ENCODE measurements around the gene LRRFIP1.
"Not testable (repeated sequence)": the region's sequence is repeated elsewhere in the genome, so short reads cannot be mapped to it uniquely, and the experiment has no call there.

Gene LRRFIP1

DNA sequence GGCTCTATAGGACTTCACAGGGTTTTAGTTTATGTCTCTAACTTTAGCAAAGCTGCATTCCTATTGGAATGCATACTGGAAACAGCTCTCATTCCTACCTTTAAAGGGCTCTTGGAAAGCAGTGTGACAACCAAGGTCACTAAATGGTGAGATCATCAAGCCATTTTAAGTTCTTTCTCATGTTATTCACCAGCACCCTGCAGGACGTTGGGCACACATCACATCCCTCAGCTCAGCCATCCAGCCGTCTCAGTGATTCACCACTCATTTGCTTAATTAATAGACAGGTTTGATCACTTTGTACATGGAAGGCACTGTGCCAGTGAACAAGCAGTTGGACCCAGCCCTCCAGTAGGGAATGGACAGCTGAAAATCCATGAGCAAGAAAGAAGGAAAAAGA, 139.0 kb downstream of the LRRFIP1 start:
- DNase-seq (ENCODE audit: low read depth in 2 of 2): no peak

DNA sequence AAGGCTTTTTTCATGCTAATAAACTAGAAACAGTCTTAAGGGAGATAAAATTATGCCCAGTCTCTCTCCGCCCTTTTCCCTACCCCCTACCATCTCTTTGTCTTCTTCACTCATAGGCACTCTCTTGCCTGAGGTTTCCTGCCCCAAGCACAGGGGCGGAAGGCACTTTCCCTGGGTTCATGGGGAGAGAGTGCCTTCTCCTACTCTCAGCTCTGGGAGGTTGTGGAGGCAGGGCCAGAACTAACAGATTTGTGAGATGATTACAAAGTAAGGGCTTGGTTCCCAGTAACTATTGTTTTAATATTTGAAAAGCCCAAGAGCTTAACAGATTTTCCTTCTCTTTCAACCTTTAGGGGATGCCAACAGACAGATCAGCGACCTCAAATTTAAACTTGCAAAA, 145.1 kb downstream of the LRRFIP1 start:
- no peak for DNase-seq (ENCODE audit: low read depth in 2 of 2)

DNA sequence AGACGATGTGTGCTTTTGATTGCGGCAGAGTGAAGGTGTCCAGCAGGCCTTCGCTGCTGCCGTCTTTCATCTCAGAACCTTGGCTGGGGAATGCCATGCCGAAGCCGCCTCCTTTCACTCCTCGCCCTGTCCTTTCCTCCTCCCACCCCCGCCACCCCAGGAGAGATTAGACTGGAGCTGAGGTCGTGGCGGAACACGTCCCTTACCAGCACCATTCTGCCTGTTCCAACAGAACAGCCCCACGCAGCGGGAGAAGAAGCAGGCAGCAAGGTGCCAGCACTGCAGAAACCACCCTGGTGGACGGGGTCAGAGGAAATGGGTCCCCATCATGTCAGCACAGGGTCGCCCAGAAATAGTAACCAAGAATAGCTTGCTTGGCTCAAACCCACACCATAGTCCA, 146.4 kb downstream of the LRRFIP1 start:
- no peak for DNase-seq (ENCODE audit: low read depth in 2 of 2)

DNA sequence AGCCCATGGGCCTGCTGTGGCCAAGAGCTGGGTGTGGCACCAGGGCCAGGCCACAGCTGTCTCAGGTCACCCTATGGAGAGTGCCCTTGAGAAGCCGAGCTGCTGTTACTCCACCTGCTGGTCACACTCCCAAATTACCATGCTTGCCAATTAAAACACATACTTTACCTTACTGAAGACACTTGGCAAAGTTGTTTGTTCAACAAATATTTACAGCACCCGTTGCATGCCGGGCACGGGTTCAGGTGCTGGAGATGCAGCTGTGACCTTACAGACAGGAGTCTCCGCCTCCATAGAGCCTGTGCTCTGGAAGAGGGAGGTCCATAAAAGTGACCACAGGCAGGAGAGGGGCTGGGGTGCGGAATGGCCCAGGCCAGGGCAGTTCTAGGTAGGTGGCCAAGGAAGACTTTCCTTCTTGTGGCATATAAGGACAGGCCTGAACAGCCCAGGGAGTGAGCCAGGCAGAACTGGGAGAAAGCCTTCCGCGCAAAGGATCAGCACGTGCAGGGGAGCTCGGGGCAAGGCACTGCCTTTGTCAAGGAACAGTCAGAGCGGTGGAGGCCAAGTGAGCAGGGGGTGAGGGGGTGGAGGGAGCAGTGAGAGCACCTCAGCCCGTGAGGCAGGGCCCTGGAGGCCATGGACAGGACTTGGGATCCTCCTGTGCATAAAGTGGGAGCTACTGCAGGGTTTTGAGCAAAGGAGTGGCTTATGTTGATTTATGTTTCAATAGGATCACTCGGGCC, 147.6 kb downstream of the LRRFIP1 start:
- DNase-seq (ENCODE audit: low read depth in 2 of 2): no peak

DNA sequence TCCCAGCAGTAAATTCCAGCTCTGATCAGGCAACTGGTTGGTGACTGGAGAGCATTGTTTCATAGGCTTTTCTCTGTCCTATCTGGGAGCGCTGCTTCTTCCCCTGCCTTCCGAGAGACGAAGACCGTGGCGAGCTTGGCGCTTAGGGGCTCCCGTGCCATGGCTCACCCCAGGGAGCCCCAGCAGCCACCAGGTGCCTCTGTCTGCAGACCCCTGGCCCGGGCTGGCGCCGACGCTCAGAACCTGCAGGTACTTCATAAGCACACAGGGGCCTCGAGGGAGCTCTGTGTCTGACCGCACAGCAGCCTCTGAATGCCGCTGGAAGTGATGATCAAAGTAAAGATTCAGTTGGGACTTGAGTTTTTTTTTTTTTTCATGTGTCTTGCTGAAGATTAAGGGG, 152.1 kb downstream of the LRRFIP1 start:
- DNase-seq (ENCODE audit: low read depth in 2 of 2): no peak

DNA sequence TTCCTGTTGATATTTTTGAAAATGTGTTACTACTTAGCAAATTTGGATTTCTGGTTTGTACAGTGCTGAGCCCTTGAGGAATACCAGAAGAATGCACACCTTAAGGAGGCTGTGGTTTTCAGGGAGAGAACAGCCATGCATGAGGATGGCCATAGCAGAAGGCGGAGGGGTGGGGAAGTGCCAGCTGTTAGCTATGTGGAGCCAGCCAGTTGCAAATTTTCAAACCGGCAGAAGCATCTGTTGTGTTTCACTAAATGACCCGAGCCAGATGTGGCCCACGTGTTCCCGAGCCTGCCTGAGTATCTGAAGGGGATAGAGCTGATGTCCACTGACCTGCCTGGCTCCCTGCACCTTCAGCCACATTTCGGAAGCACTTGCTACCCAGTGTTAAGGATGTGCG, 154.8 kb downstream of the LRRFIP1 start:
- no peak for DNase-seq (ENCODE audit: low read depth in 2 of 2)

DNA sequence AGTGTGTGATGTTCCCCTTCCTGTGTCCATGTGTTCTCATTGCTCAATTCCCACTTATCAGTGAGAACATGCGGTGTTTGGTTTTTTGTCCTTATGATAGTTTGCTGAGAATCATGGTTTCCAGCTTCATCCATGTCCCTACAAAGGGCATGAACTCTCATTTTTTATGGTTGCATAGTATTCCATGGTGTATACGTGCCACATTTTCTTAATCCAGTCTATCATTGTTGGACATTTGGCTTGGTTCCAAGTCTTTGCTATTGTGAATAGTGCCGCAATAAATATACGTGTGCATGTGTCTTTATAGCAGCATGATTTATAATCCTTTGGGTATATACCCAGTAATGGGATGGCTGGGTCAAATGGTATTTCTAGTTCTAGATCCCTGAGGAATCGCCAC, 156.3 kb downstream of the LRRFIP1 start:
- DNase-seq (ENCODE audit: low read depth in 2 of 2): not testable (repeated sequence)

DNA sequence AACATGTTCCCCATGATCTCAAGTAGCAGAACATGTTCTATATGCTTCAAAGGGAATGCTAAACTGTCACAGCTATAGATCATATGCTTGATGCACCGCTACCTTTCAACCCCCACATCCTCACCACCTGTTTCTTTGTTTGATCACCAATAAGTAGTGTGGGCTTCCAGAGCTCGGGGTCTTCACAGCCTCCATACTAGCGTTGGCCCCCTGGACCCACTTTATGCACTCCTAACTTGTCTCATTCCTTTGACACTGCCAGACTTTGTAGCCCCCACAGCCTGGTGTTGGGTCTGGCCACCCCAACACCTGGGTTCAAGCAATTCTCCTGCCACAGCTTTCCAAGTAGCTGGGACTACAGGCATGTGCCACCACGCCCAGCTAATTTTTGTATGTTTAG, 159.5 kb downstream of the LRRFIP1 start:
- no peak for DNase-seq (ENCODE audit: low read depth in 2 of 2)

DNA sequence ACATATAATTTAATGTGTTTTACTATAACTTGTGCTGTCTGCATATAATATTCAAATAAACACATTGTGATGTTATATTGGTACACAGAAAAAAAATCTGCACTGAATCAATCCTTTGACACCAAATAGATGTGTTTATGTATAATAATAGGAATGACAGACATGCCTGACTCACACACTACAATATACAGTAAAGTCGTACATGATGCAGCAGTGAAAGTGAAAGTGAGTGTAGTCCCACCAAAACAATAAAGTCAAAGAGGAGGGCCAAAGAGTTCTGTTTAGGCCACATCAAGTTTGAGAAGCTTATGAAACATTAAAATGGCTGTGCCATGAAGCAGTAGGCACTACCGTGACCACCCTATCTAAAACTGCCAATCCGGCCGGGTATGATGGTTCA, 163.0 kb downstream of the LRRFIP1 start:
- no peak for DNase-seq (ENCODE audit: low read depth in 2 of 2)

DNA sequence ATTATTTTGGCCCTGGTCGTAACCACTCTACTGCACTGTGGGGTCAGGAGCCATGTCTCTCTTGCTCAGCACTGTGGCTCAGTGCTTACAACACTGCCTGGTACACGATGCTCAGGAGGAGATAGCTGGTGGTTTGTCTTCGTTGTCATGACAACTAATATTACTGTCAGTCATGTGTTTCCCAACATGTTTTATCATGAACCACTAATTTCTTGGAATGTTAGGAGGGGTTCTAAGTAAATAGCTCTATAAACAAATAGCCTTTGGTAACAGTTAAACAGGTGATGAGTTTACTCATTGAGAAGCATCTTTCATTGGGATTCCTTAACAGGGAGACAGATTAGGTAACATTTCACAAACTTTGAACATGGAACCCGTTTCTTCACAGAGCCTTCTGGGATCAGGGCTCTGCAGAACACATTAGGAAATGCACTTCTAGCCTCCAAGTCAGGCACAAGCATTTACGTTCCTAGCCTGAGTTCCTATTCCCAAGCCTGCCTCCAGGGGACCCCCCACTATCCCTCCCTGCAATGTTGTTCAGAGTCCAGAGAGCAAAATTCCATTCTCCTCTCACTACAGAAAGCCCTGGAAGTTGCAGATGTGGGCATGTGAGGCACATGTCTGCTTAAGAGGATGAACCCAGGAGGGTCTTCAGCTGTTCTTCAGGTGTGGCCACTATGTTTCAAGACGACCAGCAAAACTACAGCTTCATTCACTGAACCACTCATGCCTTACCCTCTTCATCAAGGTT, 164.8 kb downstream of the LRRFIP1 start:
- DNase-seq (ENCODE audit: low read depth in 2 of 2): no peak

DNA sequence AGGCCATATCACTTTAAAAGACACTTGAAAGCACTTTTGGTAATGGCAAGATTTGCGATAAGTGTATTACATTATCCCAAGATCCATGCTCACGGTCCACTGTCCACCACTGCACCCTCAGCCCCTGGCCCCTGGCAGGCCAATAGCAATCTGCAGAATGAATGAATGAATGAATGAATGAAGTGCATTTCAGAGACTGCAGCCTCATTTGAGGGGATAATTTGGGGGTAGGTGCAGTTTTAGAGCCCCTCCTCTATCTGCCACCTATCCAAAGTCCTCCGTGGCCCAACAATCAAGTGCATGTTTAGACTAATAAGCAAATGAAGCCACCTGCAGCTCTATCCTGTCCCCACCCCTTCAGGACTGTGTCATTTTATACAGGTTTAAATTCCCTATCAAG, 169.9 kb downstream of the LRRFIP1 start:
- DNase-seq (ENCODE audit: low read depth in 2 of 2): no peak

DNA sequence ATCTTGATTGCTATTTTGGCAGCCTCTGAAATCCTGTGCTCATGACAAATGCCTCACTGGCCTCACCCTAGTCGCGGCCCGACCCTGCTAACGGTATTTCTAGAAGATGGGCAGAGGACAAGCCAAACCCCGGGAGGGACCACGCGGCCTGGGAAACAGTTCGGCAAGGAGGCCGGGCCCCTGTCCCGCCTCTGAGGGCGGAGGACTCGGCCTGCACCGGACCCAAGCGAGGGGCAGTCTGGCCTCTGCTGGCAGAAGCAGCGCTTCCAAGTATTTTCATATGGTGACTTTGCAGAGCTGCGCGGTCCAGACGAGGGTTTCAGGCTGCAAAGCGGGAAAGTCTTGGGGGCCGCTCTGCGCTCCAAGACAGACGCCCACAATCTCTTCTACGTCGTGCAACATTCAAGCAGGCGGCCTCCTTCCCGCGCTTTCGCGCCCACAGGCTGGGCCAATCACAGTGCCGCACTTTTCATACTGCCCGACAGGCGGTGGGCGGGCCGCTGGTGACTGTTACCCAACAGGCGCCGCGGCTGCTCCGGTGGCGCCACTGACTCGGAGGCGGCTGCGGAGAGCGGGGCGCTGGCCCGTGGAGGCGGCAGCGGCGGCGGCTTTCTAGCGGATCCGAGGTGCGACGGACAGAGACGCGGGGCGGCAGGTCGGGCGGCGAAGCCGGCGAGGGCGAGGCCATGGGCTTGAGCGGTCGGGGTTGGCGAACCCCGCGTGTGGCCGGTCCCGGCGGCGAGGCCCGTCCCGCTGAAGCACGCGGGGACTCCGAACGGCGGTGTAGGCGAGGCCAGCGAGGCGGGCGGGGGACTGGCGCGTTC, 171.1 kb downstream of the LRRFIP1 start, which contains the start of gene RBM44:
RBM44 (plus strand) TSS at position 544 of the 824 bp plus-strand sequence. CDS start 14,831 bp downstream, outside the sequence.
- DNase-seq (ENCODE audit: low read depth in 2 of 2): no peak

DNA sequence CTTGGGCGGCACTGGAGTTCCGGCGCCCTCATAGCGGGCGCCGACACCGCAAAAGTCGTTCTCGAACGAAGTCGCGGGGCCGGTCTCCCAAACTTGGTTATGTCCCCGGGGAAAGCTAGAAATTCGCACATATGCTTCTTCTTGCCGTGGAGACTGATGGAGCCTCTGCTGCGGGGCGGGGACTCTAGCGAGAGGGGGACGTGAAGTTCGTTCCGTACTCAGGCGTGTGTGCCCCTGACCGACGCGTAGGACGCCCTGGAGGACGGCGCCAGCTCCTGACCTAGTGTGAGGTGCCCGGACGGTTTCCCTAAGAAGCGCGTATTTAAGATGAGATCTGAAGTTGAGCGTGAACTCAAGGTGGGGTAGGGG, 171.7 kb downstream of the LRRFIP1 start:
- DNase-seq (ENCODE audit: low read depth in 2 of 2): no peak

DNA sequence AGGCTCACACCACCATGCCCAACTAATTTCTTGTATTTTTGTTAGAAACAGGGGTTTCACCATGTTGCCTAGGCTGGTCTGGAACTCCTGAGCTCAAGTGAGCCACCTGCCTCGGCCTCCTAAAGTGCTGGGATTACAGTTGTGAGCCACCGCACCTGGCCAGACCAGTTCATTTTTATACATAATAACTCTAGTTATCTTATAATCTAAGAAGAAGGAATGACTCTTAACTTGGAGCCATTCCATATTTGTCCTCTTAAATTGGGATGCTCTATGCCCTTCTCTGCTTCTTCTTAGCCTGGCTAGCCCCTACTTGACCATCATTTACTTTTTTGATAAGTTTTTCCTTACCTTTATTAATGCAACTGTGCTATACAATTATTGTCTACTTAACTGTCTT, 174.1 kb downstream of the LRRFIP1 start:
- DNase-seq (ENCODE audit: low read depth in 2 of 2): no peak

DNA sequence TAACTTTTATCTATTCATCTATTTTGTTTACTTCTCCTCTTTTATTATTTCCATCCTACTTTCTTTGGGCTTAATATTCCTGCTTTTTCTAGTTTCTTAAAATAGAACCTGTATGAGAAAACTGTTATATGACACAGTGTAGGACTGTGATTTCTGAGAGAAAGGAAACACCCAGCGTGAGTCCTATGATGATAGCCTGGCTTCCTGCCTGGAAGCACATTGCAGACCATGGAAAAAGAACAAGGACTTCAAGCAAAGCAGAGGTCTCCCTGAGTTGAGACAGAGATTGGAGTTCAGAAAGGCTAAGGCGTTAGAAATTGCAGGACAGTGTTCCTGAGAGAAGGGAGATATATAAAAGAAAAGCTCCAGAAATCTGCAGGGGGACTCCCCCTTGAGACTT, 178.9 kb downstream of the LRRFIP1 start:
- no peak for DNase-seq (ENCODE audit: low read depth in 2 of 2)

DNA sequence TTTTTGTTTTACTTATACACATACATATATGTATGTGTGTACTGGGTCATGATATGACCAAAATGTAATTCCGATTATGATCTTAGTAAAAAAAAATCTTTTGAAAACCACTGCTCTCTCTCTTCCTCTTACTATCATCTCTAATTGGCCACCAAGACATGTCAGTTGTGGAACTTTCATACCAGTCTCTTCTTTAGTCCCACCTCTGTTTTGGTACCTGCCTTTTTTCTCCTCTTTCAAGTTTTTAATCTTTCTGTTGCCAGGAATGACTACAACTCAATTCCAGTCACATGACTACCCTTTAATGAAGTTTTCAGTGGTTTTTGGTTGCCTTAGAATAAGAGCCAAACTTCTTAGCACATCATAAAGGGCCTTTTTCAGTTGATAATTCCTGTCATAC, 188.2 kb downstream of the LRRFIP1 start:
- DNase-seq (ENCODE audit: low read depth in 2 of 2): no peak

DNA sequence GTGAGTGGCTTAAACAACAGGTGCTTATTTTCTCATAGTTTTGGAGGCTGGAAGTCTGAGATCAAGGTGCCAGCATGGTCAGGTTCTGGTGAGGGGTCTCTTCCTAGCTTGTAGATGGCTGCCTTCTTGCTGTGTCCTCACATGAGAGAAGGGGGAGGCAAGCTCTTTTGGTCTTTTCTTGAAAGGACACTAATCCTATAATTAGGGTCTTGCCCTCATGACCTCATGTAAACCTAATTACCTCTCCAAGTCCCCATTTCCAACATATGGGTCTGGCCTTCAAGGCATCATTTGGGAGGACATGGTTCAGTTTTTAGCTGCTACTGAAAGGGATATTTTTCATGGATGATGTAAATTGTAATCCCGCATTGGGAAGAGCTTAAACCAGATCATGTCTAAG, 189.1 kb downstream of the LRRFIP1 start:
- DNase-seq (ENCODE audit: low read depth in 2 of 2): no peak

DNA sequence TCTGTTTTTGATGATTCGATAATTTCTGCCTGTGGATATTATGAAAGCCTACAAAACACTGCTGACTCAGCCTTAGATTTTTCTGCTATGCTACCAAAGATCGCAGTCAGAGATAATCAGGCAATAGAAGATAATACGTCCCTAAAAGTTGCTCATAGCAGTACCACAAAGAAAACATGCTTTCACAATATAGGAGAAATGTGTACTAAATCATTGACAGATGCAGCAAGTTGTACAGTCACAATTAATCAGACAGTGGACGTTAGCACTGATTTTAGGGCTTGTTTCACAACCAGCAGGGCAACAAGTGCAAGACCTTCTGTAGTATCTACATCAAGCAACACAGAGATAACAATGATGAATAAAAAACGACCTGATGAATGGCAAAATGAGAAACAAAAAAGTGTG, 190.7 kb downstream of the LRRFIP1 start:
- no peak for DNase-seq (ENCODE audit: low read depth in 2 of 2)

DNA sequence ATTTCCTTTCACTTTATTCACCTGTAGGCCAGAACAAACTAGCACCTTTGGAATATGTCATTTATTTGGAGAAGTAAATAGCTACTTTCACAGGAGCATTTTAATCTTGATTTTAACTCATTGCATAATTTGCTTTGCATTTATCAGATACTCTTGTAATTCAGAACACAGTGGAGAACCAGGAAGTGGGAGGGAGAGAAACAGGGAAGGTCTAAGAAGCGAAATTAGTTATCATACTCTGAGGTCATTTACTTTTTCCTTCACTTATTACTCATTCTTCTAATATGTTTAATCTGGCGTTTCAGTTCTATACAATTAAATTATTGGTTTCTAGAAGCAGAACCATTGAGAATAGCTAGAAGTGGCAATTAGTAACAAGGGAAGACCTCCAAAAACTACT, 191.8 kb downstream of the LRRFIP1 start:
- no peak for DNase-seq (ENCODE audit: low read depth in 2 of 2)

DNA sequence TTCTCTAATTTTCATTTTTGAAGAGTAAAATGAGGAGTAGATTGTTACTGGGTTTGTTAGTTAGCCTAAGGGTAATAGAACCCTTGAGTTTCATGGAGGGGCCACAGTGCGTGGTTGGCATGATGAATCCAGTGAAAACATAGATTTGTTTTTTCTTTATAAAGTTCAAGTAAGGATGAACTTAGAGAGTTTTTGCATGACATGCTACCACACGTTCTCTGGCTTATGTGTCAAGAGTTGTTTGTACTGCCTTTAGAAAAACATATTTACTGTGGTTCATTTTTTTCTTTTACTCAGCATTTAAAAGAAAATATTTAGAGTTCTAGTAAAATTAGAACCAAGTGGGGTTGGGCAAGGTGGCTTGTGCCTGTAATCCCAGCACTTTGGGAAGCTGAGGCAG, 193.0 kb downstream of the LRRFIP1 start:
- no peak for DNase-seq (ENCODE audit: low read depth in 2 of 2)

DNA sequence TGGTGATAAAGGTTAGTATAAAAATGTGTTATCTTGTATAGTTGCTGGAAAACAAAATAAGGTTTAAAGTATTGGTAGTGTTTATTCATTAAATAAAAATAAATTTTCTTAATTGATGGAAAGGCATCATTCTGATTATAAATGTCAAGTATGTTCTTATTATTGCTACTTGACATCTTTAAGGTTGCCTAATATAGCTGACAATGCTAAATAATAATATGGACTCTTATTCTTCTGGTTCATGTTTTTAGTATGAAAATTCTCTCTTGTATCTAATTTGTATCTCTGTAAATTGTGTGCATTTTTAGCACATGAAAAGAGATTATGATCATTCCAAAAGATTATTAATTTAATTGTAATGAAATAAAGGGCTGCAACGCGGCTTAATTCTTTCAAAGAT, 196.2 kb downstream of the LRRFIP1 start:
- no peak for DNase-seq (ENCODE audit: low read depth in 2 of 2)

DNA sequence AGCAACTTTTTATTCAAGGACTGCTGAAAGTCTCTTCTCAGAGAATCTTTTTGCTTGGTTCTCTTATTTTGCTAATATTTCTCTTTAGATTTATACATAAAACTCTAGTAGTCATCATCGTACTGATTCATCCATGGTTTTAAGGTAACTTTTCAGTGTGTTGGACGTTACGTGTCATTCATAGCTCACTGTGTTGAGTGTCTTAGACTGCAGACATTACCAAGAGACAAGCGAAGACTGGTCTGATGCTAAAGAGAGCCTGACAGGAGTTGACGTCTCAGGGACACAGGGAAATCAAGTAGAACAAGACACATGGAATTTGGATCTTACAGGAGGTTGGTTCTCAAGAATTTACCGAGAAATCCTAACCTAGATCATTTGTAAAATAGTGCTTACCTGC, 196.7 kb downstream of the LRRFIP1 start:
- no peak for DNase-seq (ENCODE audit: low read depth in 2 of 2)
